CD4-positive, alpha-beta T cell (primary cell): ENCODE data around the gene ADAM17. TPM values are rescaled to one million over a fixed set of nuclear protein-coding genes. Genes with fewer than 3 reads are reported as not detected.

Source experiments
- ATAC-seq: fragments of 200-7000 bp; cut with Tn5 transposase; one replicate; pipeline ENCODE4 v1.10.0; 2022; ENCODE audit warnings: mild to moderate bottlenecking; ENCODE audit not compliant: poor library complexity
- CTCF ChIA-PET: fragments of 350-600 bp; sonication (Branson Sonifier 250); formaldehyde crosslinking; loops from one replicate; lab custom pipeline; 2021; ENCODE audit warnings: antibody characterized with exemption, inconsistent platforms; lab: Charles Lee
- POLR2A ChIA-PET: fragments of 350-600 bp; sonication (Branson Sonifier 250); formaldehyde crosslinking; loops from one replicate; lab custom pipeline; 2021; ENCODE audit warnings: antibody characterized with exemption, inconsistent platforms; lab: Charles Lee
- DNase-seq, 14 experiments: peaks; one replicate each; pipeline ENCODE4 v3.0.0-alpha.2; 2013 to 2020; ENCODE audit warnings: mixed read lengths in 2 of 14
- H3K27ac ChIP-seq, 2 donors: one replicate each; pipeline versions ENCODE4 v1.5.1 to v1.7.0; 2013; ENCODE audit warnings: low read length in 2 of 2, low read depth in 1 of 2, mild to moderate bottlenecking in 1 of 2
- H3K27me3 ChIP-seq, 2 experiments: 1 replicate in 1 of 2; 2 replicates in 1 of 2; pipeline versions ENCODE4 v1.6.1 to v1.7.0; 2013; ENCODE audit warnings: low read length in 2 of 2, control low read depth in 1 of 2, mild to moderate bottlenecking in 1 of 2, moderate library complexity in 1 of 2; ENCODE audit not compliant: insufficient read depth in 2 of 2, control insufficient read depth in 1 of 2
- H3K36me3 ChIP-seq: one replicate; pipeline ENCODE4 v1.6.1; 2013; ENCODE audit warnings: low read length, control low read depth; ENCODE audit not compliant: insufficient read depth
- H3K4me1 ChIP-seq: one replicate; pipeline ENCODE4 v1.6.1; 2013; ENCODE audit warnings: low read length, control low read depth; ENCODE audit not compliant: insufficient read depth
- H3K4me3 ChIP-seq: one replicate; pipeline ENCODE4 v1.5.1; 2013; ENCODE audit warnings: mild to moderate bottlenecking, low read length, moderate library complexity
- H3K9me3 ChIP-seq, 2 experiments: 1 replicate in 1 of 2; 2 replicates in 1 of 2; pipeline versions ENCODE4 v1.6.1 to v1.7.0; 2013; ENCODE audit warnings: low read length in 2 of 2, mild to moderate bottlenecking in 2 of 2, control low read depth in 1 of 2, moderate library complexity in 1 of 2; ENCODE audit not compliant: control insufficient read depth in 1 of 2, insufficient read depth in 1 of 2
- H3K27ac Mint-ChIP-seq: one replicate; pipeline ENCODE4 v1.8.0; 2020; ENCODE audit warnings: mixed read lengths
- H3K27me3 Mint-ChIP-seq: one replicate; pipeline ENCODE4 v1.8.0; 2021; ENCODE audit warnings: mixed read lengths
- H3K36me3 Mint-ChIP-seq: one replicate; pipeline ENCODE4 v1.8.0; 2021; ENCODE audit warnings: low read depth, mixed read lengths
- H3K4me1 Mint-ChIP-seq: one replicate; pipeline ENCODE4 v1.8.0; 2021; ENCODE audit warnings: low read depth, mixed read lengths
- H3K4me3 Mint-ChIP-seq: one replicate; pipeline ENCODE4 v1.8.0; 2020; ENCODE audit warnings: mild to moderate bottlenecking, mixed read lengths
- H3K9me3 Mint-ChIP-seq: one replicate; pipeline ENCODE4 v1.8.0; 2020; ENCODE audit warnings: mixed read lengths
- intact Hi-C, 2 experiments: fragments of 100-400 bp; cut with DNase I in 1 of 2; cut with micrococcal nuclease in 1 of 2; formaldehyde crosslinking; loops; one replicate each; pipeline versions ENCODE4 v1.15.1 to v1.9.0; 2023 to 2025; cut with DNase I, micrococcal nuclease
- total RNA-seq, 174 experiments: library from RNA in 2 of 174; stranded (reverse) in 2 of 174; gene quantifications; one replicate each; pipeline ENCODE4 v1.2.3 and lab custom pipeline; 2021 to 2026
- TF ChIP-seq, protein P1 (sequence below): fragments of 200-600 bp; IDR thresholded peaks from one replicate; pipeline ENCODE4 v1.8.0; 2022; ENCODE audit warnings: antibody characterized with exemption, mild to moderate bottlenecking

ADAM17 gene
- total RNA-seq, 2 experiments from 2014 or later, result 21.4 to 21.6 TPM

DNA sequence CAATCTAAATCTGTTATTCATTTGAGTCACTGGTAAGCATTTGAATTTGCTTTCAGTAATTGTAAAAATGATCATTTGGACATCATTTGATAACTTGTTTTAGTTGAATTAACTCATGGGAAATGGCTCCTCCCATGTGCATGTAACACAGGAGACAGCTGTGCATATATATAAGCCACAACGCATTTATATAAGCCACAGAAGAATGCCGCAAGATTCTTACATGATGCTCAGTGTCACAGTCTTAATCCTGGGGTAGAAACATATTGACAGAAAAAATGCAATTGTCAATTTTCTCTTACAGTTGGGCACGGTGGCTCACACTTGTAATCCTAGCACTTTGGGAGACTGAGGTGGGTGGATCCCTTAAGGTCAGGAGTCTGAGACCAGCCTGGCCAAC, 94.6 kb downstream of the ADAM17 start:
- Histone ChIP-seq H3K36me3 (peaks cover 43% of the 10 kb centered on the region), H3K27ac (no peak overlapping the region), H3K4me1 (no peaks in the 10 kb centered on the region), H3K9me3 (no peaks in the 10 kb centered on the region), H3K4me3 (no peak overlapping the region), H3K27me3 (no peaks in the 10 kb centered on the region)
- TF ChIP-seq, protein P1, sequence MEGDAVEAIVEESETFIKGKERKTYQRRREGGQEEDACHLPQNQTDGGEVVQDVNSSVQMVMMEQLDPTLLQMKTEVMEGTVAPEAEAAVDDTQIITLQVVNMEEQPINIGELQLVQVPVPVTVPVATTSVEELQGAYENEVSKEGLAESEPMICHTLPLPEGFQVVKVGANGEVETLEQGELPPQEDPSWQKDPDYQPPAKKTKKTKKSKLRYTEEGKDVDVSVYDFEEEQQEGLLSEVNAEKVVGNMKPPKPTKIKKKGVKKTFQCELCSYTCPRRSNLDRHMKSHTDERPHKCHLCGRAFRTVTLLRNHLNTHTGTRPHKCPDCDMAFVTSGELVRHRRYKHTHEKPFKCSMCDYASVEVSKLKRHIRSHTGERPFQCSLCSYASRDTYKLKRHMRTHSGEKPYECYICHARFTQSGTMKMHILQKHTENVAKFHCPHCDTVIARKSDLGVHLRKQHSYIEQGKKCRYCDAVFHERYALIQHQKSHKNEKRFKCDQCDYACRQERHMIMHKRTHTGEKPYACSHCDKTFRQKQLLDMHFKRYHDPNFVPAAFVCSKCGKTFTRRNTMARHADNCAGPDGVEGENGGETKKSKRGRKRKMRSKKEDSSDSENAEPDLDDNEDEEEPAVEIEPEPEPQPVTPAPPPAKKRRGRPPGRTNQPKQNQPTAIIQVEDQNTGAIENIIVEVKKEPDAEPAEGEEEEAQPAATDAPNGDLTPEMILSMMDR, result no peak
- intact Hi-C loops, result no loop called here
- H3K9me3 Mint-ChIP-seq, result no peaks in the 10 kb centered on the region
- ChIA-PET POLR2A (no interaction called here), CTCF (no interaction called here)
- no peaks in the 10 kb centered on the region for H3K27me3 Mint-ChIP-seq
- peaks cover 75% of the 10 kb centered on the region for H3K36me3 Mint-ChIP-seq
- ATAC-seq (no peak), DNase-seq (no peak)
- no peaks in the 10 kb centered on the region for H3K4me1 Mint-ChIP-seq
- H3K27ac Mint-ChIP-seq, result no peak overlapping the region
- H3K4me3 Mint-ChIP-seq, result no peak overlapping the region

DNA sequence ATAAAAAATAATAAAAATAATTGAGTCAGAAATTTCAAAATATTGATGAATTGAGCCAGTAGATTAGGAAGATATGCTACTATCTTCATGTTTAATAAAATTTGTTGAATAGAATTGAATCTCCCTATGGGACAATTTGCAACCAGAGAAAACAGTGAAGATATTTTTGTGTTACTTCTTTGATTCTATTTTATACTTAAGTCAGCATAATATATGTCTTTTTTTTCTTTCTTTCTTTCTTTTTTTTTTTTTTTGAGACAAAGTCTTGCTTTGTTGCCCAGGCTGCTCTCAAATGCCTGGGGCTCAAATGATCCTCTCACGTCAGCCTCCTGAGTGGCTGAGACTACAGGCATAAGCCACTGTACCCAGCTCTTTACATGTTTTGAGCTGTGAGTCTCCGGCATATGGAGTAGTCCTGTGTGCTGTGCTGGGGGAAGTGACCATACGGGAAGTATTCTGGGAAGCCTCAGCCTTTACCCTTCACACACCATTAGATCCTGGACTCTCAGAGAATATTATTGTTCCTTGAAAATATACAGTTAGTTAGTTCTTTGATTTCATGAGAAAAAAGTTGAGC, 95.1 kb downstream of the ADAM17 start:
- Histone ChIP-seq H3K9me3 (no peaks in the 10 kb centered on the region), H3K36me3 (peaks cover 39% of the 10 kb centered on the region), H3K27ac (no peak overlapping the region), H3K27me3 (no peaks in the 10 kb centered on the region), H3K4me3 (no peak overlapping the region), H3K4me1 (no peaks in the 10 kb centered on the region)
- ChIA-PET CTCF (no interaction called here), POLR2A (no interaction called here)
- TF ChIP-seq, protein P1, result no peak
- no peaks in the 10 kb centered on the region for H3K27me3 Mint-ChIP-seq
- no peaks in the 10 kb centered on the region for H3K4me1 Mint-ChIP-seq
- intact Hi-C loops, result no loop called here
- no peak overlapping the region for H3K27ac Mint-ChIP-seq
- peaks cover 75% of the 10 kb centered on the region for H3K36me3 Mint-ChIP-seq
- ATAC-seq (no peak), DNase-seq (no peak)
- no peaks in the 10 kb centered on the region for H3K9me3 Mint-ChIP-seq
- H3K4me3 Mint-ChIP-seq, result no peak overlapping the region

DNA sequence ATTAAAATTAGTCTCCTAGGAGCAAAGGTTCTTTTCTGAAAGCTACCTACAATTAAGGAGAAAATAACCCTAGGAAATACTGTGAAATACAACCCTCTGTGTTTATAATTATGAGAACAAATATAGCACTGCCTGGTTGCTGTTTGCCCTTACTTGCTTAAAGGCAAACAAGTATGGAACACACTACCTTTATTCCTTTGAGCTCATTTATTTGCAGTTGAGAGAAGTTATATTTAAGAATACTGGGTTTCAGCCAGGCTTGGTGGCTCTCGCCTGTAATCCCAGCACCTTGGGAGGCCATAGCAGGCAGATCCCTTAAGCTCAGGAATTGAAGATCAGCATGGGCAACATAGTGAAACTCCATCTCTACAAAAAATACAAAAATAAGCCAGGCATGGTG, 104.4 kb downstream of the ADAM17 start:
- Mint-ChIP-seq H3K4me3 (no peak overlapping the region), H3K27me3 (no peaks in the 10 kb centered on the region), H3K4me1 (no peaks in the 10 kb centered on the region), H3K36me3 (peaks cover 59% of the 10 kb centered on the region), H3K27ac (no peak overlapping the region), H3K9me3 (no peaks in the 10 kb centered on the region)
- H3K9me3 ChIP-seq, result no peaks in the 10 kb centered on the region
- intact Hi-C loops, result no loop called here
- H3K27me3 ChIP-seq, result no peaks in the 10 kb centered on the region
- ATAC-seq (no peak), DNase-seq (no peak)
- H3K4me1 ChIP-seq, result no peaks in the 10 kb centered on the region
- no peak overlapping the region for H3K4me3 ChIP-seq
- no peak overlapping the region for H3K27ac ChIP-seq
- ChIA-PET POLR2A (no interaction called here), CTCF (no interaction called here)
- TF ChIP-seq, protein P1, result no peak
- peaks cover 42% of the 10 kb centered on the region for H3K36me3 ChIP-seq
